GM21367 (cell line): Measurements from ENCODE around the gene IHH.

ENCODE experiments used
- ATAC-seq: cut with Tn5 transposase; IDR thresholded peaks from one replicate; pipeline ENCODE4 v1.9.1; 2021; ENCODE audit not compliant: unreplicated experiment

IHH gene

DNA sequence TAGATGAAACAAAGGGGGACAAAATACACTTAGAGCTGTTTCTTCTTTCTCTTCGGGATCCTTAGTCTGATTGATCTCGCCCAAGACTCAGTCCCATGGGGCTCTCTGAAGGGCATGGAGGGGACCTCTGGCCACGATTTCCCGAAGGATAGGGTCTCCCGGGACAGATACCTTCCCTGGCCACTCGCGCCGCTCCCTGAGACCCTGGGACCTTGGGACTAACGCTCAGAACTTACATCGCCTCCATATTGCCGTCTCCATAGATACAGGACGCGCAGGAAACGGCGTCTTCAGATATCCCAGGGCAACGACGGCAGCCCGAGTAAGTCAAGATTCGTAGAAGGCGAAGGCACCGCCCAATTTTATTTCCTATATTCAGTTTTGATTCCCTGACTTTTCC lies 19.5 kb downstream of the IHH start, which contains the start of gene CFAP65:
CFAP65 (minus strand) TSS at position 265 of the 400 bp plus-strand sequence. CDS start 2,468 bp downstream, outside the sequence.
- no peak for ATAC-seq

DNA sequence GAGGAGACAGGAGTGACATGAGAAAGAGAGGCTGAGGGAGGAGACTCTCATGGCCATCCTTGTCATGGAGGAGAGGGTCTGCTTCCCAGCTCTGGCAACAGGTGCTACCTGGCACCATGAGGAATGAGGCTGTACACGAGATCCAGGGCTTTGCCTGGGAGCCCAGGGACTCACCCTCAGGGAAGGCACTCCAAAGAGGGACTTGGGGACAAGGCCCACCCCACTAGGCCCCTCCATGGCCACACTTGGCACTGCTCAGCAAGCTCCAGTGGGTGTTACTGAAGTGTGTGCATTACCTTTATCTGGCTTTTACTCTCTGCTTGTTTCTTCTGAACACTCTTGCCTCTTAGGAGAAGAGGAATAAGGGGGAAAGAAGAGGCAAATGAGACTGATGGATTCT lies 22.1 kb downstream of the IHH start:
- ATAC-seq = no peak

DNA sequence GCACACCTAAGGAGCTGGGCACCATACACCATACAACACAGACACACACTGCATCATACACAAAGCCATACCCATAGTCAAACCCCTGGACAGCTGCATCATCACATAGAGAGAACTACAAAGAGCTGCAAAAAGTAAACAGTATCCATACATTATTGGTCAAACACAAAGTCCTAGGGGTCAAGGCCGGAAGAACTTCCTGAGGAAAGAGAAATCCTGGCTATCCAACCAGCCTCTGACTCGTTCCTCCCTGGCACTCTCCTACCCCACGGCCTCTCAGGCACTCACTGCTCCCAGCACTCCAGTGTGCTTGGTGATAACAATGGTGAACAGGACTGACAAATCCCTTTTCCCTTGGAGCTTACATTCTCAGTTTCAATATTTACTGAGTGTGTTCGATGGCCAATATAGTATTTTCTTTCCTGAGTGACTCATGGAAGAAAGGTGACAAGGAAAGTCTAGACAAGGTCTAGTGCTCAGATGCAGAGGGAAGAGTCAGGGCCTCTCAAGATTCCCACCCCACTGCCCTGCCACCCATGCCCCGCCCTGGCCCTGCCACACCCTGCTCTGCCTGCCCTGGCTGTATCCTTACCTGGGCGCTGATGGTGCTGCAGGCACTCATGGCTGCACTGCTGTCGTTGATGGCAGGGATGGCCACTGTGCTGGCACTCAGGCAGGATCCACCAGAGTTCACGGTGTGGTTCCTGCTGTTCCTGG lies 22.8 kb downstream of the IHH start:
- ATAC-seq = no peak

DNA sequence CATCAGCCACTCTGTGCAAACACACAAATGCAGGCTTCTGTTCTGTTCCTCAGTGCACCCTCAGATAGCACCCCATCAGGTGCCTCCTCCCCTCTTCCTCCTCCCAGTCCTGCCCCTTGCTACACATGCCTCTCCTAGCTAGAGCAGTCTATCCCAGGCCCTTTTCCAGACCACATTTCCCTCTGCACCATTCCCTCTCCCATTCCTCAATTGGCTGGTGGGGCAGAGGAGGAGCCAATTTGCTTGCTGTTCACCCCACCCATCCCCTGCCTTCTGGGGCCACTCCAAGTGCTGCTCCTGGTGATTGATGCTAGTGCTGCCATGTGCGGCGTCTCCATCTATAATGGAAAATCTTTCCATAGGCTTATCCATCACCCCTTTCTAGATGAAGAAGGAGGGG lies 24.8 kb downstream of the IHH start:
- no peak for ATAC-seq

DNA sequence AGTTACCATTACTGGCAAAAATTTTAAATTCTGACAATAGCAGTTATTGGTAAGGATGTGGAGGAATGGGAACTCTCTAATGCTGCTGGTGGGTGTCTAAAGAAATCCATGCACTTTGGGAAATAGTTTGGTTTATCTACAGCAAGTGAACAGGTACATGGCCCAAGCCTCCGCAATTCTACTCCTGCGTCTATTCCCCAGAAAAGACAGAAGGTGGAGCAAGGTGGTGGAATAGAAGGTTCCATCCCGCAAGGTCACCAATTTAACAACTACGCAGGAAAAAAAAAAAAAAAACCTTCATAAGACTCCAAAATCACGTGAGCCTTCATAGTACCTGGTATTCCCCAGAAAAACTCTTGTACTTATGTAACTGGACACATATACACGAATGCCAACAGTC lies 25.9 kb downstream of the IHH start:
- ATAC-seq = no peak

DNA sequence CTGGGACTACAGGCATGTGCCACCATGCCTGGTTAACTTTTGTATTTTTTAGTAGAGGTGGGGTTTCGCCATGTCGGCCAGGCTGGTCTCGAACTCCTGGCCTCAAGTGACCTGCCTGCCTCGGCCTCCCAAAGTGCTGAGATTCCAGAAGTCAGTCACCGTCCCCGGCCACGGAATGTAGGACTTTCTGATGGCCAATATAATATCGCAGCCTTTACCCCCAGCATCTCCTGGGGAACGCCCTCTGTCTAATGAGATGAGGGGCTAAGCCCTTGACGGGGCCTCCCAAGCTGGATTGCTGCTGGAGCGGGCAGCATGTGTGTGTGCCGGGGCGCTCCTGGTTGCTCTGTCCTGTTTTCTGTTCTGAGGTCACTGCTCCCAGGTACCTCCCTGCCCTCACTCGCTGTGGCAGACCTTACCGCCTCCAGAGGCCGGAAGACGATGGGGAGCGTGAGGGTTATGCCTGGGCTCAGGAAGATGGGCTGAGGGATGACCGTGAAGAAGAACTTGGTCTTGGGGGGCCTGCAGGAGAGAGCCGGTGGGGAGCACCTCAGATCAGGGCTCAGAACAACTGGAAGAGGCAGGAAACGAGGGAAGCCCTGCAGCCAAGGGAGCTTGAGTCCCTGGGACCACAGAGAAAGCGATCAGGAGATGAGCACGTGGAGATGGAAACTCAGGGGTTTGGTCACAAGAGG lies 28.5 kb downstream of the IHH start:
- ATAC-seq = no peak

DNA sequence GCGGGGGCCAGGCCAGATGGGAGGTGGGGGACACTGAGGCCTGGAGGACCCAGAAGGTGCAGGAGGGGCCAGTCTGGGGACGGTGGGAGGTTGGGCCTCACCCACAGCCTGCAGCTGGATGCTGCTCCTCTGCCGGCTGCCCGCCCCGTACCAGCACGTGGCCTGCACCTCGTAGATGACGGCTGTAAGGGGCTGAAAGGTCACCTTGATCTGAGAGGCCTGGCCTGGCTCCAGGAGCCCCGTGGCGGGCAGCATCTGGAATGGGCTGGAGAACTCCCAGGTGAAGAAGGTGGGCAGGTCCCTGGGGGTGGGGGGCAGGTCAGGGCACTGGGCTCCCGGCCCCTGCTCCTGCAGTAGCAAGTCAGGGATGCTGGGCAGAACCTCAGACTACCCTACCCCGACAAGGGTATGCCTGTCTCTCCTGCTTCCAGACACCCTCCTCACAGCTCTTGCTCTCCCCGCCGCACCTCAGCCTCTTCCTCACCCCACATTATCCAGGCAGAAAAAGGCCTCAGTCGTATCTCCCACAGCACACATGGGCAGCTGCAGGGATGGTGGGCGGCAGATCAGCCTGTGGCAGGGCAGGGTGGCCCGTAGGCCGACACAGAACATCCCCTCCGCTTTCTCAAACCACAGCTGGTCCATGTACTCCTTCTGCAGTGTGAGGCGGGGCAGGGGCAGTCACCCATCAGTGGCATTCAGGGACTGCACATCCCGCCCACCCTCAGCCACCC lies 29.5 kb downstream of the IHH start:
- no peak for ATAC-seq

DNA sequence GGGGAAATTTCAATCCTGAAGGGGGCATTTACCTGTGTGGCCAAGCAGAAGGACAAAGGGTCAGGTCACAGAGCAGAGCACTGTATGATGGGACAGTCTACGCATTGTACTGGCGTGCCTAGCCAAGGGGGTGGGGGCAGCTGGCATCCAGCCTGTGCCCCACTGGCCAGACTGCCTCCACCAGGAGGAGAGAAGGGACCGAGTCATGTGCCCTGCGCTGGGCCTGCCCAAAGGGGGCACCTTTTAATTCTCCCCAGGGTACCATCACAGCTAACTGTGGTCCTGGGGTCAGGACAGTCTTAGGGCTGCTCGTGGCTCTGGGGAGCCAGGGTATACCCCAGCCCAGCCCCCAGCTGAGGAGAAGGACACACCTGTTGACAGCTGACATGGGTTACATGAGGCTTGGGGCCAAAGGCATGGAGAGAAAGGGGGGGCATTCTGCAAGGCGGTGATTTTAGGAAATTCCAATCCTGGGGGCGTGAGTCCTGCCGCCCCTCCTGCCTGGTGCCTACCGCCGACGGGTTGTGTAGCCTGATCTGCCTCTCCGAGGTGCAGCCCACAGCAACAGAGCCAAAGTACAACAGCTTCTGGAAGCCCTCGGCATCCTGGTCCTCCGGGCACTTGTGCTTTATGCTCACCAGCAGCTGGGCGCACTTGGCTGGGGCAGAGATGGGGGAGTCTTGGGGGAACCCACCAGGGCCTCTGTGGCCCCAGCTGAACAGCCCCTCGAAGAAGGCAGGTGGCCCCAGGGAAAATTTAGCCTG lies 30.4 kb downstream of the IHH start:
- no peak for ATAC-seq

DNA sequence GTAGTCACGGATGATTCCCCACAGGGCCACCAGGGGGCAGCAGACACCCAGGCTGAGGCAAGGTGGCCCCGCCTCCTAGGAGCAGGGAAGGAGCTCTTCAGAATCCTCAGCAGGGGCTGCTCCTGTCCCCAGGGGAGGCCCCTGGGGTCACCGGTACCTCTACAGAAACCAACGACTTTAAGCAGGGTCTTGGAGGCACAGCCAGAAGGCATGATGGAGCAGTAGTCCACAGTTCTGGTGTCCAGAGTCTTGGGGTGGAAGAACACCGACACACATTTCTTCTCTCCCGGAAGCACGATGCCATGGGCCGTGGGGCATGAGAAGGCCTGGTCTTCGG lies 30.9 kb downstream of the IHH start:
- no peak for ATAC-seq

DNA sequence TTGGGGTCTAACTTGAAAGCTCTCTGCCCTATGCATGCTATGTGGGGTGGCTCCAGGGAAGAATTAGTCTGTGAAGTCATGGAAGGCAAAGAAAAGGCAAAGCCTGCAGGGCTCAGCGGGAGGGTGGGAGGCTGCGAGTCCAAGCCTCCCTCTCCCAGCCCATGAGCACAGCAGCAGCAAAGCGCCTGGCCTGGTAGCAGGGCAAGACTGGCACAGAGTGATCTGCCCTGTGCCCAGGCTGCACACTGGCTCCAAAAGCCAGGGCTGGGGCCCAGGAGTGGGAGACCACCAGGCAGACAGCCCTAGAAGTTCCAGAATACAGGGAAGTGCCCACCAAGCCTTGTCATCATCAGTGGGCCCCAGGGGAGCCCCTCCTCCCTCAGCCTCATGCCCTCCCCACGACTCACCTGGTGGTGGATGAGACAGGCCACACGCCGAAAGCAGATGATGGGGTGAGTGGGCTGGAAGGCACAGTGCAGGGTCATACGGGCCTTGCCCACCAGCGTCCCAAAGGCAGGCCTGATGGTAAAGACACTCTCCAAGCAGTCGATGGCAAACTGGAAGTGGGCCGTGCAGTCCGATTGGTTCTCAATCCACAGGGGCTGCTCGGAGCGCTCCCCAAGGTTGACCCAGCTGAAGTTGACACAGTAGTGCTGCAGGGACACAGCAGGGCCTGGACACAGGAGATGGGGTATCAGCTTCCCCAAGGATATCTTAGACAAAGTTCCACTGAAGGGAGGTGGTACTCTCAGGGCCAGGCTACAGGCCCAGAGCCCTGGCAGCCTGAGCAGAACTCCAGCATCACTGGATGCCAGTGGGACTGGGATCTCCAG lies 31.5 kb downstream of the IHH start:
- ATAC-seq = no peak

DNA sequence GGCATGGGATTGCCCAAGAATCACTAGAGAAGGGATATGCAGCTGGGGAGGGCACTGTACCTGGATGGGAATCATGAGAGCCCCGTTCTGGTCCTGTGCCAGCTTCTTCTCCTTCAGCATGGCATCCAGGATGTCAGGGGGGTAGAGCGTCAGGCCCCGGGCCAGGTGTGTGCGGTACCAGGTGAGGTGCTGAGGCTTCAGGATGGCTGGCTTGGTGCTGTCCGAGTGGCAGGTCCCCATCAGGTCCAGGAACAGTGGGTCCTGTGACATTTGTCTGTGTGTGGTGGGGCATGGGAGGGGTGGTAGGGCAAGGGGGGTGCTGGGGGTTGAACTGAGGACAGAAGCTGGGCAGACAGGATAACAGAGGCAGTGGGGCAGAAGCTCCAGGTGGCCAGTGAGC lies 32.6 kb downstream of the IHH start:
- no peak for ATAC-seq

DNA sequence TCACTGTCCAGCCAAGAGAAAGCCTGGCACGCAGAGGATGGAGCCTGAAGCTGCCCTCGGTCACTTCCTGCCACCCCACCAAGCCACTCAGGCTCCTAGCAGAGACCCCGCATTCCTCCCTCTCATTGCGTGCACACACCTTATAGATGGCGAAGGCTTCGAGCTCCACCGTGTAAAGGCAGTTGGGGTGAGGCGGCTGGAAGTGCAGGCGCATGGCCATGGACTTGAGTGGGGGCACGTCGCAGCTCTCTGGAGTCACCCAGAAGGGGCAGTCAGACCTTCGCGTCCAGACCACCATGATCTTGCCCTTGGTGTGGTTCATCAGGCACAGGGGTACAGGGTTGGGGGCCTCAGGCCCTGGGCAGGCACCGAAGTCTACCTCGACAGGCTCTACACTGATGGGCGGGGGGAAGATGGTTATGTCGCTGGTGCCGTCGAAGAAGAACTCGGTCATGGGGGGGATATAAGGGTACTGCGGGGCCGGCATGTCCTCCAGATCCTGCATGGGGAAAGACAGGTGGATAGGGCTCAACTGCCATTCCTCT lies 33.1 kb downstream of the IHH start:
- ATAC-seq = no peak

DNA sequence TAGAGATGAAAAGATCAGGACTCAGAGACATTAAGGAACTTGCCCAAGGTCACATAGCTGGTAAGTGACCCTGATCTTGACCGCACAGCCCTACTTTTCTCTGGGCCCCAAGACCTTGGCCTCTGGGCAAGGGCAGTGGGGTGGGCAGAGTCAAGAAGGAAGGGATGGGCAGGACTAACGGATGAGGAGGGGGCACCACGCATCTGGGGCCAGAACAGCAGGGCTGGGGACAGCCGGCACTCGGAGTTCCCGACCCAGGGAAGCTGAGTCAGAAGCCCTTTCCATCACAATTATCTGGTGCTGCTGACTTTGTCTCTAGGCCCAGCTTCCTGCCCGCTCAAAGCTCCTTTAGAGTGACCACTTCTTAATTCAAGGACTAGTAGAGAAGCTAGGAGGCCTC lies 33.8 kb downstream of the IHH start:
- ATAC-seq = no peak

DNA sequence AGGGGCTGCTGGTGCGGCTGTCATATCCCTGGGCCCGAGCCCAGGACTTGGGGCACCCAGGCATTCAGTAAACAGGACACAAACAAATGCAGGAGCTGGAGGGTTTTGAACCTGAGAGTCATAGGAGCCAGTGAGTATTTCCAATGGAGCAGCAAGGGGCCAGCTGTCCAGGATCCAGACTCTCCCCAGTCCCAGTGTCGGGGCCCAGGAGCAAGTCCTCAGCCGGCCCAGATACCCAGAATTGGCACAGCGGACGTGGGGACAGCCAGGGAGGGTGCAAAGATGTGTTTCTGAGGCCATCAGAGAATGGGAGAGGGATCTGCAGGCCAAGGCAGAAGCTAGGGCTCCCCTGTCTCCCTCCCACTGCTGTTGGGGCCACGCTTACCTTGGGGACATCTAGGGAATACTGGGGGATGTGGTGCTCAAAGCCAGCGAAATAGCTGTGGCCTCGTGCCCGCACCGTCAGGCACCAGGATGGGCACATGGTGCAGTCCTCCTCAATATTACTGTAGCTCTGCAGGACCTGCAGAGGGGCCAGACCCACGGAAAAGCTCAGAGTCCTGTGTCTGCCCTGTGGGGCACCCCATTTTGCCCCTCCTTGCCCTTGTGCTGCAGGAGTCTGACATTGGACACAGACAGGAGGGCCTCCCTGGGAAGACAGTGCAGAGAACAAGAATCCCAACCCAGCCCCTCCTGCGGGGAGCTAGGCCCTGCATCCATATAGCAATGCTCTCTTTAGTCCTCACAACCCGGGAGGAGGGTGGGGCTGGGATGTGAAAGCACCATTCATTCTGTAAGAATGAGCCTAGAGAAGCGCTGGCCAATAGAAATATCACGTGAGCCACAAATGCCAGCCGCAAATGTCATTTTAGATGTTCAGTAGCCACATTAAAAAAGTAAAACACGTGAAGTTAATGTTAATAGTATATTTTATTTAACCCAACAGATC lies 34.8 kb downstream of the IHH start:
- no peak for ATAC-seq

DNA sequence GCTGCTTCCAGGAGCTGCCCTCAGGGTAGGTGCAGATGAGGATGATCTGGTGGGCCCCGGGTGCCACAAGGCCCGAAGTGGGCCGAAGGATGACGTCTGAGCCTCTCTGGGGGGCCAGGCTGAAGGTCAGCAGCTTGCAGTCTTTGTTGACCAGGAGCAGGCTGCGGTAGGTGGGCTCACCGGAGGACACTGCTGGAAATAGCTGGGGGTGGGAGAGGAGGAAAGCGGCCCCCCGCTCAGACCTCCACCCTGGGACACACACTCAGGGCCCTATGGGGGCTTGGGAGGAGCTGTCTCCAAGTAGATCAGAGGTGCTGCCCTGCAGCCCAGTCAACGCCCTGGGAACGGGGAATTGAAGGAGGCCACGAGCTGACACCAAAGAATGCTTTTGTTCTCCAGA lies 36.7 kb downstream of the IHH start:
- ATAC-seq = no peak

DNA sequence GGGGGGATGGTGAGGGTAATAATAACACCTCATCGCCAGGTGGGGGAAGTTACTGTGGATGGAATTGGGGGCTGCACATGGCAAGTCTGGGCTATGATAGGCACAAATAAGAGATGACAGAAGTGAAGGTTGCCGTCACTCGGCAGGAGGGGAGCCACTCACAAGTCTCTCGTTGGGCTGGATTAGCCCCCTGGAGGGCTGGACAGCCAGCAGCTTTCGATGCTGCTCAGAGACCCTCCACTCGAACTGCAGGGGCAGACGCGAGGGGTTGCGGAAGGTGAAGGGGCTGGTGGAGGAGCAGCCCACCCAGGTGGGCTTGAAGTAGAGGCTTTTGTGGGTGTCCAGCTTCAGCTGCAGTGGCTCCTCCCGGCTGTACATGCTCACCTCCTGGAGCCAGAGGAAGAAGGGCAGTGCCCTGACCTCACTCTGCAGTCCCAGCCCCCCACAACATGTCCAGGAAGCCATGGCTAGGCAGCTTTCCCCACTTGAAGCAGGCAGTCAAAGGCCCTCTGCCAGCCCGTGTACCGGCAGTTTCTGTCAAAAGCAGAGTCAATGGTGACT lies 37.6 kb downstream of the IHH start:
- no peak for ATAC-seq

DNA sequence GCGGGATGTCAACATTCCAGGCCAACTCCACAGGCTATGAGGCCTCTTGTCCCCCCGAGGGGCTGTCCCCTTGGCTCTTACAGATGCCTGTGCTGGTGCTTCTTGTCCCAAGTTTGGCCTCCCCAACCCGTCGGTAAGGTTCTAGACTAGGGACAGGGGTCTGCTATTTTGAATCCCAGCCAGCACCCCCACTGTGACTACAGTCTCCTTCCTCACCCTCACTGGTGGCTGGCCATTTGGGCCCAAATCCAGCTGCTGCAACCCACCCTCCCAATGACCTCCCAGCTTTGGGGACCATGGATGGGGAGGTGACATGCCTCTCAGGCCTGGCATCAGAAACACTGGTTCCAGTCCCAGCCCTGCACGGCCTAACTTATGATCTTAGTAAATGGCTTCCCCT lies 38.1 kb downstream of the IHH start:
- ATAC-seq = no peak

DNA sequence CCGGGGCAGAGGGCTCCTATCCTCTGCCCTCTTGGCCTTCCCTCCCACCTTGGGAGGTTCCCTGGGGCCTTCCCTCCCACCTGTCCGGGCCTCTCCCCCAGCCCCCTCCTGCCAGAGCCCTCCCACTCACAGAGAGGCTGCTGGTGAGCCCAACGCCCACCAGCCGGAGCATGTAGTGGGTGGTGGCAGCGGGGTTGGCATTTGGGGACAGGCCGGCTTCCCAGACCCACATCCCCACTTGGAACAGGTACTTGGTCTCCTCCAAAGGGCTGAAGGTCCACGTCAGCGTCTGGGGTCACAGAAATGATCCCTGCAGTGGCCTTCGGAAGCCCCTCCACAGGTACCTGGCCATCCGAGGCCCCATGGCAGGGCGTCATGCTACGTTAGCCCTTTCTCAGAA lies 38.7 kb downstream of the IHH start:
- ATAC-seq = no peak

DNA sequence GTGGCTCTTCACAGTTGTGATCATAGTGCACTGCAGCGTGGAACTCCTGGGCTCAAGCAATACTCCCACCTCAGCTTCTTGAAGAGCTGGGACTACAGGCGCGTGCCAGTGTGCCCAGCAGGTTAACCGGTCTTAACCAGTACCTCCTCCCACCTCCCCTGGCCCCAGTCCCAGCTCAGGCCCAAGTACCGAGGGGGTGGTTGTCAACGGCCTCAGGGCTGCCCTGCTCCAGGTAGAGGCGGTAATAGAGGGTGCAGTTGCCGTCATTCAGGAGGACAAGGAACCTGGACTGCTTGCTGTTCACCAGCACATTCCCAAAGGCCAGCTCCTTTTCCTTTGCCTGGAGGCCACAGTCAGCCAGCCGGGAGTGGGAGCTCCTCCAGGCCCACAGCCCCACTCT lies 39.1 kb downstream of the IHH start:
- ATAC-seq = no peak
